Mesenchymal stem cell (in vitro differentiated cells and primary cell): ENCODE results near the gene CDK14.

Experiments
- DNase-seq: peaks from one replicate; pipeline ENCODE4 v3.0.0-alpha.2; 2013
- H2AFZ ChIP-seq: one replicate; pipeline ENCODE4 v1.6.1; 2013; ENCODE audit warnings: low read depth, mild to moderate bottlenecking, control low read depth, inconsistent platforms, low read length, moderate library complexity
- H2AK5ac ChIP-seq: 2 replicates; pipeline ENCODE4 v1.6.1; 2013; ENCODE audit warnings: low read length, moderate library complexity, mild to moderate bottlenecking, inconsistent platforms; ENCODE audit not compliant: severe bottlenecking
- H2BK120ac ChIP-seq: one replicate; pipeline ENCODE4 v1.6.1; 2013; ENCODE audit warnings: low read depth, mild to moderate bottlenecking, inconsistent platforms, low read length, moderate library complexity
- H2BK12ac ChIP-seq, 2 experiments: one replicate each; pipeline ENCODE4 v1.6.1; 2013; ENCODE audit warnings: inconsistent platforms in 2 of 2, low read length in 2 of 2, mild to moderate bottlenecking in 2 of 2, moderate library complexity in 2 of 2, control low read depth in 1 of 2
- H2BK15ac ChIP-seq: one replicate; pipeline ENCODE4 v1.6.1; 2013; ENCODE audit warnings: mild to moderate bottlenecking, low read depth, inconsistent platforms; ENCODE audit not compliant: poor library complexity, severe bottlenecking
- H2BK5ac ChIP-seq: 2 replicates; pipeline ENCODE4 v1.6.1; 2013; ENCODE audit warnings: low read depth, mild to moderate bottlenecking, low read length, control low read depth, inconsistent platforms; ENCODE audit not compliant: poor library complexity, severe bottlenecking
- H3K14ac ChIP-seq, 2 experiments: one replicate each; pipeline ENCODE4 v1.6.1; 2013; ENCODE audit warnings: inconsistent platforms in 2 of 2, low read length in 2 of 2, control low read depth in 1 of 2, mild to moderate bottlenecking in 1 of 2, moderate library complexity in 1 of 2
- H3K18ac ChIP-seq, 2 experiments: one replicate each; pipeline ENCODE4 v1.6.1; 2013; ENCODE audit warnings: inconsistent platforms in 2 of 2, low read length in 2 of 2, control low read depth in 1 of 2, low read depth in 1 of 2, mild to moderate bottlenecking in 1 of 2
- H3K23ac ChIP-seq, 2 experiments: one replicate each; pipeline ENCODE4 v1.6.1; 2013; ENCODE audit warnings: inconsistent platforms in 2 of 2, low read length in 2 of 2, mild to moderate bottlenecking in 2 of 2, moderate library complexity in 2 of 2, control low read depth in 1 of 2
- H3K27ac ChIP-seq: 2 replicates; pipeline ENCODE4 v1.5.1; 2013; ENCODE audit warnings: mild to moderate bottlenecking, moderate library complexity, low read length, control low read depth, inconsistent platforms; ENCODE audit not compliant: poor library complexity, severe bottlenecking
- H3K27me3 ChIP-seq, 2 experiments: 2 replicates each; pipeline versions ENCODE4 v1.6.1 to v1.7.0; 2013; ENCODE audit warnings: low read length in 2 of 2, mild to moderate bottlenecking in 2 of 2, moderate library complexity in 2 of 2, control low read depth in 1 of 2, inconsistent platforms in 1 of 2; ENCODE audit not compliant: control insufficient read depth in 1 of 2, insufficient read depth in 1 of 2
- H3K36me3 ChIP-seq, 2 experiments: 2 replicates each; pipeline versions ENCODE4 v1.6.1 to v1.7.0; 2013; ENCODE audit warnings: low read length in 2 of 2, control low read depth in 1 of 2, inconsistent platforms in 1 of 2, low read depth in 1 of 2, mild to moderate bottlenecking in 1 of 2; ENCODE audit not compliant: insufficient read depth in 2 of 2, control insufficient read depth in 1 of 2
- H3K4ac ChIP-seq, 2 experiments: one replicate each; pipeline ENCODE4 v1.6.1; 2013; ENCODE audit warnings: inconsistent platforms in 2 of 2, low read length in 2 of 2, mild to moderate bottlenecking in 2 of 2, moderate library complexity in 2 of 2, control low read depth in 1 of 2, low read depth in 1 of 2
- H3K4me1 ChIP-seq: 2 replicates; pipeline ENCODE4 v1.6.1; 2013; ENCODE audit warnings: low read depth, low read length, control low read depth; ENCODE audit not compliant: control insufficient read depth, insufficient read depth
- H3K4me2 ChIP-seq: 2 replicates; pipeline ENCODE4 v1.6.1; 2013; ENCODE audit warnings: low read length, mild to moderate bottlenecking, inconsistent platforms; ENCODE audit not compliant: poor library complexity, severe bottlenecking
- H3K4me3 ChIP-seq, 2 experiments: 2 replicates each; pipeline versions ENCODE4 v1.5.1 to v1.7.0; 2013; ENCODE audit warnings: low read length in 2 of 2, mild to moderate bottlenecking in 2 of 2, control low read depth in 1 of 2, low read depth in 1 of 2; ENCODE audit not compliant: insufficient read depth in 1 of 2
- H3K79me1 ChIP-seq: replicated peaks from 2 replicates; pipeline ENCODE4 v1.6.1; 2013; ENCODE audit warnings: mild to moderate bottlenecking, control low read depth, low read length, inconsistent platforms; ENCODE audit not compliant: poor library complexity, severe bottlenecking
- H3K9ac ChIP-seq: 2 replicates; pipeline ENCODE4 v1.7.0; 2013; ENCODE audit warnings: mild to moderate bottlenecking, low read length, moderate library complexity
- H3K9me3 ChIP-seq: 2 replicates; pipeline ENCODE4 v1.7.0; 2013; ENCODE audit warnings: mild to moderate bottlenecking, low read length; ENCODE audit not compliant: control insufficient read depth
- H4K8ac ChIP-seq: one replicate; pipeline ENCODE4 v1.6.1; 2013; ENCODE audit warnings: inconsistent platforms, mild to moderate bottlenecking, low read length, moderate library complexity
- H4K91ac ChIP-seq: one replicate; pipeline ENCODE4 v1.6.1; 2013; ENCODE audit warnings: mild to moderate bottlenecking, low read length, inconsistent platforms
- WGBS: methylation state at CpG from one replicate; pipeline ENCODE4 v1.1.7; 2013; ENCODE audit warnings: mixed read lengths; 5-methylcytosine and 5-hydroxymethylcytosine counted together

Gene CDK14

DNA sequence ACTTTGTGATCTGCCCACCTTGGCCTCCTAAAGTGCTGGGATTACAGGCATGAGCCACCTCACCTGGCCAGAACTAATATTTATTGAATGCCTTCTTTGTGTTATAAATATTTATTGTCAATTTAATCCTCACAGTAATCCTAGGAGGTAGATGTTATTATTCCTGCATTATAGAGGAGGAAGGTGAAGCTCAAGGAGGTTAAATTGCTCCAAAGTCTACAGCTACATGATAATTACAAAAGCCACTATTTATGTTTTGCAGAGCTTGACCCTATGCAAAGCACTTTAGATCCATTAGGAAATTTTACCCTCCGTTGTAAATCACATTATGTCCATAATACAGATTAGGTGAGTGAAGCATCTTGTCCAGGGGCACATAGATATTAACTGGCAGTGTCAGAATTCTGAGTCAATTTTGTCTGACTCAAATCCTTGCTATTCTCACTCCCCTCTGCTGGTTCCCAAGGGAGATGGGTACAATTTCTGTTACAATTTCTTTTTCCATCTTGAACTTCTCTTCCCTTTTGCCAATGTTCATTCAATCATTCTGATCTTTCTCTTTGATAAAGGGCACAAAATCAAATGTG, 25.7 kb upstream of the CDK14 start:
- no peak overlapping the region for H3K18ac ChIP-seq
- no peak overlapping the region for H3K23ac ChIP-seq
- H3K4me1 ChIP-seq: no peaks in the 10 kb centered on the region
- no peaks in the 10 kb centered on the region for H3K79me1 ChIP-seq
- H2BK12ac ChIP-seq: no peak overlapping the region
- no peak overlapping the region for H3K4ac ChIP-seq
- no peak overlapping the region for H2AFZ ChIP-seq
- H3K4me2 ChIP-seq: no peak overlapping the region
- H3K9me3 ChIP-seq: no peaks in the 10 kb centered on the region
- H3K36me3 ChIP-seq: no peaks in the 10 kb centered on the region
- H3K4me3 ChIP-seq: no peak overlapping the region
- no peak overlapping the region for H2BK5ac ChIP-seq
- H4K8ac ChIP-seq: no peak overlapping the region
- H3K9ac ChIP-seq: no peak overlapping the region
- no peak overlapping the region for H2AK5ac ChIP-seq
- no peak overlapping the region for H2BK15ac ChIP-seq
- H4K91ac ChIP-seq: no peak overlapping the region
- no peak for DNase-seq
- 80% methylated on average over 1 of the region's 1 CpG for WGBS
- no peak overlapping the region for H3K14ac ChIP-seq
- no peak overlapping the region for H2BK120ac ChIP-seq
- no peak overlapping the region for H3K27ac ChIP-seq
- no peaks in the 10 kb centered on the region for H3K27me3 ChIP-seq

DNA sequence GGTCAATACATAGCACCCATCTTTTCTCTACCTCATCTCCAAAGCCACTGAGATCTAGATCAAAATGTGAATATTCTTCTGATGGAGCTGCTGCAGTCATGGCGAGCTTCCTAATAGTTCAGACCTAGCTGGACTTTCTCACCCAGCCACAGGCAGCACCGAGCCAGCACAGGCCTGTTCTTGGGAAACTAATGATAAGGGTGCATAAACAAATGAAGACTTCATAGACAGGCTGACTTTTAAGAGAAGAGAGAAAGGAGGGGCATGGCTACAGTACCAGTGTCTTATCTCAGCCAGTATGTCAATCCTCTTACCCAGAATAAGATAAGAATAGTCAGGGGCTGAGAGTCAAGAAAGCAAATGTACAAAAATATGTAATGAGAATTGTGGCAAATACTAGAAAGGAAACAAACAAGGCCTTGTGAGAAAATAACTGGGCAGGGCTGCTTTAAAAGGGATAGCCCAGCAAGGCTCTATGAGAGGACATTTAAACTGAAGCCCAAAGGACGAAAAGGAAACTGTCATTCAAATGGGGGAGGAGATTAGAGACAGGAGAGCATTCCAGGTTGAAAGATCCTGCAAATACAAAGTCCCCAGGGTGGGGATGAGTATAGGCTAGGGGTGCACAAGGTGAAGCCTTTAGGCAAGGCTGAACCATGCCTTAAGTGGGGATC, 21.8 kb upstream of the CDK14 start:
- Histone ChIP-seq H2BK5ac (no peak overlapping the region), H3K18ac (no peak overlapping the region), H3K27ac (no peak overlapping the region), H3K36me3 (no peaks in the 10 kb centered on the region), H3K4ac (no peak overlapping the region), H2BK12ac (no peak overlapping the region), H2BK15ac (no peak overlapping the region), H2BK120ac (no peak overlapping the region), H2AFZ (no peak overlapping the region), H3K4me2 (no peak overlapping the region), H4K91ac (no peak overlapping the region), H3K4me3 (no peak overlapping the region), H3K23ac (no peak overlapping the region), H3K27me3 (no peaks in the 10 kb centered on the region), H3K4me1 (no peaks in the 10 kb centered on the region), H3K79me1 (no peaks in the 10 kb centered on the region), H3K14ac (no peak overlapping the region), H2AK5ac (no peak overlapping the region), H4K8ac (peak overlapping the region; percentile 36), H3K9ac (no peak overlapping the region), H3K9me3 (no peaks in the 10 kb centered on the region)
- 28% methylated on average over 3 of the region's 3 CpGs for WGBS
- DNase-seq: peak; percentile 57

DNA sequence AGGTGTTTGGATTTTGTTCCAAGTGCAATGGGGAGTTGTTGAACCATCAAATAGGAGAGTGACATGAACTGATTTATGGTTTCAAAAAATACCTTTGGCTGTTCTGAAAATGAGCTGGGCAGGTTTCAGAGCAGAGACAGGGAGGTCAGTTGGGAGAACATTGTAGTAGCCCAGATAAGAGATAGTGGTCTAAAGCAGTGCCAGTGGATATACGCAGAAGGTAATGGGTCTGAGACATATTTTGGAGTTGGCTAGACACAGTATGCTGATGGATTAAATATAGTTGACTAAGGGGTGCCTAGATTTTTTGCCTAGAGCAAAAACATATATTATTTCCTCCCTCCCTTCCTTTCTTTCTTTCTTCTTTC, 21.3 kb upstream of the CDK14 start:
- no peaks in the 10 kb centered on the region for H3K79me1 ChIP-seq
- no peak overlapping the region for H3K4me3 ChIP-seq
- H4K8ac ChIP-seq: peak overlapping the region; percentile 36
- no peak overlapping the region for H2BK15ac ChIP-seq
- H3K9me3 ChIP-seq: no peaks in the 10 kb centered on the region
- H2AK5ac ChIP-seq: no peak overlapping the region
- H3K23ac ChIP-seq: no peak overlapping the region
- 100% methylated on average over 1 of the region's 1 CpG for WGBS
- H3K36me3 ChIP-seq: no peaks in the 10 kb centered on the region
- H4K91ac ChIP-seq: no peak overlapping the region
- DNase-seq: no peak
- H3K4me1 ChIP-seq: peaks cover 3% of the 10 kb centered on the region
- no peak overlapping the region for H2BK5ac ChIP-seq
- H3K14ac ChIP-seq: no peak overlapping the region
- no peak overlapping the region for H2BK12ac ChIP-seq
- H2BK120ac ChIP-seq: no peak overlapping the region
- no peak overlapping the region for H2AFZ ChIP-seq
- no peak overlapping the region for H3K18ac ChIP-seq
- H3K9ac ChIP-seq: no peak overlapping the region
- no peak overlapping the region for H3K4me2 ChIP-seq
- H3K4ac ChIP-seq: no peak overlapping the region
- H3K27me3 ChIP-seq: no peaks in the 10 kb centered on the region
- H3K27ac ChIP-seq: no peak overlapping the region

DNA sequence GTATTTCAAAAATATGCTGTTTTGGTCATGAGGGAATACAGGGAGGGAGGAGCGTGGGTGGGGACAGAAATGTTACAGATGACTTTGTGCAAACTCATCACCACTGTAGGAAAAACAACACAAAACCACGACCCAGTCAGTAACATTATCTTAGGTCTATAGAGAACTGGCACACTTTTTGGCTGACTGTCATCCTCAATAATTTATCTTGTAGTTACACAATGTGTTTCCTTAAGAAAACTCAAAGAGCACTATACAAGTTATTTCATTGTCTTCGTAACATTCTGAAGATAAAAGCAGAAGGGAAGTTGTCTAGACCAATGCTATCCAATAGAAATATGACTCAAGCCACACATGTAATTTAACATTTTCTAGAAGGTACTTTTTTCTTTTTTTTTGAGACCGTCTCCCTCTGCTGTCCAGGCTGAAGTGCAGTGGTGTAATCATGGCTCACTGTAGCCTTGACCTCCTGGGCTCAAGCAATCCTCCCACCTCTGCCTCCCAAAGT, 16.9 kb upstream of the CDK14 start:
- peak overlapping the region in 1 of 2 experiments; percentile 75 for H3K14ac ChIP-seq
- no peak overlapping the region for H2BK15ac ChIP-seq
- WGBS: 95% methylated on average over 1 of the region's 4 CpGs
- H2BK5ac ChIP-seq: no peak overlapping the region
- no peak overlapping the region for H4K8ac ChIP-seq
- H3K18ac ChIP-seq: no peak overlapping the region
- H3K4me3 ChIP-seq: no peak overlapping the region
- no peak overlapping the region for H3K4me2 ChIP-seq
- H3K4me1 ChIP-seq: peaks cover 3% of the 10 kb centered on the region
- H3K9me3 ChIP-seq: no peaks in the 10 kb centered on the region
- H3K9ac ChIP-seq: no peak overlapping the region
- no peak overlapping the region for H3K27ac ChIP-seq
- no peaks in the 10 kb centered on the region for H3K79me1 ChIP-seq
- peak overlapping the region in 1 of 2 experiments; percentile 83 for H2BK12ac ChIP-seq
- H2AK5ac ChIP-seq: no peak overlapping the region
- H3K4ac ChIP-seq: no peak overlapping the region
- H4K91ac ChIP-seq: no peak overlapping the region
- H3K23ac ChIP-seq: no peak overlapping the region
- no peak overlapping the region for H2AFZ ChIP-seq
- H3K36me3 ChIP-seq: no peaks in the 10 kb centered on the region
- no peak overlapping the region for H2BK120ac ChIP-seq
- H3K27me3 ChIP-seq: no peaks in the 10 kb centered on the region
- DNase-seq: peak; percentile 24
